GM19193 (cell line): ENCODE data around the gene NOTCH4.

ENCODE experiments used
- POLR2A ChIP-seq: IDR thresholded peaks from 4 replicates; pipeline ENCODE4 v1.6.1; 2011; ENCODE audit not compliant: insufficient read depth, insufficient read length; ENCODE audit errors: extremely low read depth

The NOTCH4 gene

DNA sequence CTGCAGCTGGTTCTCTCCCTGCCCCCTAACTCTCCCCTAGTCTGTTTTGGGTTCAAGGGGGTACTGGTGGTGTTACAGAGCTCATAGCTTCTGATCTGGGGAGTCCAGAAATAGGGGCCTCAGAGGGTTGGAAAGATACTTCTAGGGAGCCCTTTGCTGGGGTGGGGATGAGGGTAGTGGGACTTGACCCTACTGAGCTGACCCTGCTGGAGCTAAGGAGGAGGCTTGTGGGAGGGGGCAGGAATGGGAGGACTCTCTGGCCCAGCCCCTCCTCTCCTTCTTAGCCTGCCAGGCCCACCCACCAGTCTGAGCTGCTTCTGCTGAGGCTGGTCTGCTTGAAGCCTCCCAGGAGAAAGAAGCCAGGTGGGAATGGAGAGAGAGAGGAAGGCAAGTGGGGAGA, 59.6 kb downstream of the NOTCH4 start, which contains the start of gene EGFL8:
EGFL8 (plus strand) TSS at position 301 of the 400 bp plus-strand sequence. CDS start 1,571 bp downstream, outside the sequence.
- TF ChIP-seq POLR2A: no peak

DNA sequence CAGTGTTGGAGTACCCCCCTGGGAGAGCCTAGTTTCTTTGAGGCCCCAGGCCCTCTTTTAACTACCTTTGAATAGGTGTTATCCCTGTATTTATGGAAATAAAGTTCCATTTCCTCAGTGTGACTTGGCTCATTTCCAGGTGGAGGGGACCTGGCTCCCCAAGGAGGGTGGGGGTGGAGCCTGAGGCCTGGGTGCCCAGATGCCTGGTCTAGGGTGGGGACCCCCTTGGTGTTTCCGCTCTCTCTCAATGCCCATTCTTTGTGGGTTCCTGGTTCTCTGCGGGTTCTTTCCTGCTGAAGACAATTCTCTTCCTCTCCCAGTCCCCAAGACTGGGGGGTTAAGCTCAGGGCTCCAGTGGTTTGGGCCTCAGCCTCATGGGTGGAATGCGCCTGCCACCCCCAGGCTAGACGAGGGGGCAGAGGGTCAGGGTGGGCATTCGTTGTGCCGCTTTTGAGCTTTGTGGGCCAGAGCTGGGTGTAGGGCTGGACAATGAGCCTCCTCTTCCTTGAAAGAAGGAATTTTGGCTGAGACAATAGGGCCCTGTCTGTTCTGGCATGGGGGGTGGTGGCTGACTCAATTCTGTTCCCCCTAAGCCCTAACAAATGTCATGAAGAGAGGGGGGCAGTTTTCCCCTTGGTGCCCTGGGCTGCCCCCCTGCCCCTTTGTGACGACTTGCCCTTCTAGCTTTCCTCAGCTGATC, 60.2 kb downstream of the NOTCH4 start:
- no peak for TF ChIP-seq POLR2A

GRCh38 chr6:32158052-32158451, 65.8 kb downstream of the NOTCH4 start:
- no peak for TF ChIP-seq POLR2A

DNA sequence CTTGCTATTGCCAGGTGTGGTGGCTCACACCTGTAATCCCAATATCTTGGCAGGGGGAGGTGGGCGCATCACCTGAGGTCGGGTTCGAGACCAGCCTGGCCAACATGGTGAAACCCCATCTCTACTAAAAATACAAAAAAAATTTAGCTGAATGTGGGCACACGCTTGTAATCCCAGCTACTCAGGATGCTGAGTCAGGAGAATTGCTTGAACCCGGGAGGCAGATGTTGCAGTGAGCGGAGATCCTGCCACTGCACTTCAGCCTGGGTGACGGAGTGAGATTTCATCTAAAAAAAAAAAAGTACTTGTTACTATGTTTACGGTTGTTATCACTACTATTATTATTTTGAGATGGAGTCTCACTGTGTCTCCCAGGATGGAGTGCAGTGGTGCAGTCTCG, 67.0 kb downstream of the NOTCH4 start:
- TF ChIP-seq POLR2A: no peak

GRCh38 chr6:32154514-32155161, 69.2 kb downstream of the NOTCH4 start:
- TF ChIP-seq POLR2A: no peak

DNA sequence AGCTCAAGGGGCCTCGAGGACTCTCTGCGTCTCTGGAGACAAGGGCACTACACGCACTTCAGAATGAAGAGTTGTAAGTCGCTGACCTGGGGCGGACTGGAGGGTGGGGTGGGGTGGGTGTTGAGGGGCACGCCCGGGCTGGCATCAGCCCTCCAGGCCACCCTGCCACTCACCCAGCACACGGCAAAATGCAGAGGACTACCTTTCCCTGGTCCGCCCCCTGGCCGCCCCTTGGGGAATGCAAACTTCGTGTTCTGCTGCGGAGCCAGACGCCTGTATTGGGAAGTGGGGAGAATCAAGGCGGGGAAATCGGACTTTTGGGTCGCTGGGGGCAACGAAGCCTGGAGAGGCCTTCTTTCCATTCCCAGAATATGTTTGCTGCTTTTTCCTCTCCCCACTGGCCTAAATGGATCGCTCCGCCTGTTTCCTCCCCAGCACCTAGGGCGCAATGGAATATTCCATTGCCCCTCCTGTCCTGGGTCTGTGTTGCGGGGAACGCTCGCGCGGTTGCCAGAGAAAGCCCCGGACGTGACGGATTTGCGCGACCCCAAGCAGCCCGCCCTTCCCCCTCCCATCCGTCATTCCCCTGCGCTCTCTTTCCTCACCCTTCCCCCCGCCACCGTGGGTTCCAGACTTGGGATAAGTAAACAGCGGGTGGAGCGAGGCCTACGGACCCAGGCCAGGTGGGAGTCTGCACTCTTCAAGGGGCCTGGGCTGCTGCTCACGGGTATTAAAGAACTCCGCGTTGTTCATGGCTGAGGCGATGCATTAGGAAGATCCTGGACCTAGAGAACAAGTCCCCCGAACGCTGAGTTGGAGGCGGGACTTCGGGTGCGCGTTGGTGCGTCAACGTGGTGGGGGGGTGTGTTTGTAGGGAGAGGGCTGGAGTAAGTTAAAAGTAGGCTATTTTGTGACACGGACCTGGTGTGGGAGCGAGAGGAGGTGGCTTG, 70.0 kb downstream of the NOTCH4 start, which contains the start of gene PPT2:
PPT2 (plus strand) TSS at position 578 of the 950 bp plus-strand sequence. CDS start 454 bp downstream, outside the sequence.
- TF ChIP-seq POLR2A: no peak

- TF ChIP-seq POLR2A: no peak
These were observed 70.9 kb downstream of the NOTCH4 start for GRCh38 chr6:32152769-32153563.

GRCh38 chr6:32151863-32152768, 71.8 kb downstream of the NOTCH4 start, which contains the start of gene PRRT1:
TSS of gene PRRT1 (minus strand) at chr6:32151939. CDS start at chr6:32151827, 112 bp downstream.
- TF ChIP-seq POLR2A: no peak

- no peak for TF ChIP-seq POLR2A
These were observed 72.5 kb downstream of the NOTCH4 start for GRCh38 chr6:32151181-32151862.

DNA sequence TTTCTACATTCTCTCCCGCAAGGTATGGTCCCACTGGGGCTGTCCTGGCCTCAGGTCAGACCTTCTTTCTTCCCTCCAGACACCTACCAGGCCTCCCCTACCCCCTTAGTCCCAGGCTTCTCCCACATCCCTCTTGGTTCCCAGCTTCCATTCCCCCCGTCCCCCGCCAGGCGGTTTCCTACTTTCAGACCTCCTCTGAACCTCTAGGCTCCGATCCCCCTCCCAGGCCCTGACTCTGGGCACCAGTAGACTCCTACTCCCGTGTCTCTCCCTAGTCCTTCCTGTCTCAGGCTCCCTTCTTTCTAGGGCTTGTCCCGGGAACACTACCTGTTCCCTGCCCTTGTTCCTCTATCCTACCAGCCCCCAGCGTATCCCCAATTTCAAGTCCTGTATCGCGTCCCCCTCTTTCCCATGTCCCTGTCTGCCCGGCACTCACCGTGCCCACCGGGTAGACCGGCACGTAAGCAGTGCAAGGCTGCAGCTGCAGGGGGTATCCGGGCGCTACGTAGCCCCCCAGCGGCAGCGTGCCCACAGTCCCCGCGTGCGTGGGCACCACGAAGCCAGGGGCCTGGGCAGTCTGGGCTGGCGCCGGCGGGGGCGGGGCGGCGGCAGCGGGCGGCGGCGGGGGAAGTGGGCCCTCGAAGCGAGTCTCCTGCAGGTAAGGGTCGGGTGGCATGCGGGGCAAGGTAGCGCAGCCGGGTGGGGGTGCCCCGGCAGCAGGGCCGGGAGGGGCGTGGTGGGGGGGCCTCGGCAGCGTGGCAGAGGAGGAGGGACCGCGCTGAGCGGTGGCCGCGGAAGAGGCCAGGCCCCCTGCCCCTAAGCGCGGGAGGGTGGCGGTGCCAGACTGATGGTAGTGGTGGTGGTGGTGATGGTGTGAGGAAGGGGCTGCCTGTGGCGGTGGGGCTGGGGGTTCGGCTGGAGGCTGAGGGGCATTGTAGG, 73.7 kb downstream of the NOTCH4 start:
- TF ChIP-seq POLR2A: no peak

GRCh38 chr6:32149092-32149755, 74.6 kb downstream of the NOTCH4 start:
- TF ChIP-seq POLR2A: no peak

DNA sequence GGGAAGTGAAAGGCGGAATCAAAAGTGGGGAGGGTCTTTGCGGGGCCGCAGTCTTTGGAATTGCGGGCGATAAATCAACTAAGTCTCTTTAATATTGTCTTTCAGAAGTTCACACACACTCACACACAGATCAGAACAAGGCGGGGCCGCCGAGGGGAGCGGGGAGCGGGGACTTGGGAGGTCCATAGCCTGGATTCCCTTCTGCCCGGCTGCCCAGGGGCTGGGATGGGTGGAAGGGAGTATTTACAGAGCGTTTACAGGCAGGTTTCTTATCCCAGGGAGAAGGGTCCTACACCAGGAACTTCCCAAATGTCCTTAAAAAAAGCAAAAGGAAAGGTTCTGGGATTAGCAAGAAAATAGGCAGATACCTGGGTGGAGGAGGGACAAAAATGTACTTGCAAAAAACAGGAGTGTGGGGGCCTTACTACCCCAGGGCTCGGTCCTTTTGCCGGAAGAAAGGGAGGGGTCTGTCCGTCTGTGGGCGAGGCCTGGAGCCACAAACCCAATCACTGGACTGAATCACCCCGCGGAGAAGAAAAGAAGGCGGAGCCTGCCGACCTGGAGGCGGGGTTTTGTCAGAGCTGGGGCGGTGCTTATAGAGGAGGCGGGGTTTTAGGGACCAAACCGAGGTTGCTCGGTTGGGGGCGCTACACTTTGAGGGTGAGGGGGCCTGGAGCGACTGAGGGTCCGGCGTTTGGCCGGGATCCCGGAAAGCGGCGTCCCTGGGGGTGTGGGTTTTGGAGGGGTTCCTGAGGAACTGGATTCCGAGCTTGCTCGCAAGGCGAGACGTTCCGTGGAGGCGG, 75.4 kb downstream of the NOTCH4 start:
- no peak for TF ChIP-seq POLR2A
